OCI-M2 (cell line): ENCODE measurements around the gene GRIA4.
"Not testable (repeated sequence)": the region's sequence is repeated elsewhere in the genome, so short reads cannot be mapped to it uniquely, and the experiment has no call there.

Source experiments
- DNase-seq: peaks from one replicate; lab custom pipeline; 2025; ENCODE audit not compliant: unreplicated experiment; lab: John Stamatoyannopoulos, UW

GRIA4 gene

DNA sequence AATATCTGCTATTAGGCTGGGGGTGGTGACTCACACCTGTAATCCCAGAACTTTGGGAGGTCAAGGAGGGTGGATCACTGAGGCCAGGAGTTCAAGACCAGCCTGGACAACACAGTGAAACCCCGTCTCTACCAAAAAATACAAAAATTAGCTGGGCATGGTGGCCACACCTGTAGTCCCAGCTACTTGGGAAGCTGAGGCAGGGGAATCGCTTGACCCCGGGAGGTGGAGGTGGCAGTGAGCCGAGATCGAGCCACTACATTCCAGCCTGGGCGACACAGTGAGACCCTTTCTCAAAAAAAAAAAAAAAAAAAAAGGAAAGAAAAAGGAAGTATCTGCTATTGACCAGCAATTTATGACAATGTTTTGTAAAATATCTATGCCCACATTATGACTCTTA lies 176.0 kb downstream of the GRIA4 start:
- not testable (repeated sequence) for DNase-seq

DNA sequence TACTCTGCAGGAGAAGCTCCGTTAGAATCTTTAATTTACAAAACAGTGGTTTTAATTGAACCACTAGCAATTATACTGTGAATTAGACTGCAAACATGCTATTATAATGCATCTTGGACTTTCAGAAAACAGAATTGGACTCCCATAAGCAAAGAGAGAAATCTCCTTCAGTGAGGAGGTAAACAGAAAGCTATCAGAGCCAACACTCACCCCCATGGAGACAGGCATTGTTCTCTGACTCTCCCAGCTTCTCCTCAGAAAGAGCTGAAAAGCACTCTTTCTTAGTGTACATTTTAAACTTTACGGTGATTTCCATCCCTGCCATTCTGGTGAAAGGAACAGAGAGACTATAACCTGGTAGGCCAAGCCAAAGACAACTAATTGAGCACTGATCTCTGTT lies 176.9 kb downstream of the GRIA4 start:
- DNase-seq: no peak

DNA sequence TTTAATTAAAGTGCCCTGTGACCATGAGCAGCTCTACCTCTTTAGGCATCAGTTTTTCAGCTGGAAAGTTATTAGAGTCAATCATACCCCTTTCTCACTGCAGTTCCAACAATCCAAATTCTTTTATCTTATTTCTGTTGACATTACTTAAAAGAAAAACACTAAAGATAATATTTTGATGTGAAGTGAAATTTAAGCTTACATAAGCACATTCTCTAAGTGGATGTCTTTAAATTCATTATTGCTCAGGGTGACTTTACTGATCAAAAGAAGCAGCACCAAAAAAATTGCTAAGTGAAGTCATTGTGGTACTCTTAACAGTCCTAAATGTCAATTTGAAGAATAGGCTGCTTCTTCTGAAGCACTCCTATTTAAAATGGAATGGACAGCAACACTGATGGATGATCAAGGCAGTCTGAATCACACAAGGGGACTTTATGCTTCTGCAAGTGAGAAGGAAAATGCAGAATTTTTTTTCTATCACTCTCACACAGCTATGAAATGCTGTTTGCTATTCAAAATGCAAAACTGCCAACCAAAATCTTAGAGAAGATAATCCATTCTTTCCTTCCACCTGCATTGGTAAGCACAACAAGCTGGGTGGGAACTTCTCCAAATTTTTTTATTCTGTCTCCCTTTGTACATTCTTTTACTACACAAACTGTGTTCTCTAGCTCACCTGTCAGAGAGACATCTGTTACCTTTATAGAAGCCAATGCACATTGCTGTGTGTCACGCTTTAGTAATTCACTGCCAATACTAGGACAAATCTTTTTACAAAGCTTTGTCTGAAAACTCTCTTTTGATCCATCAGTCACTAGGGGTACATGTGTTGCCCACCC lies 179.9 kb downstream of the GRIA4 start:
- no peak for DNase-seq

DNA sequence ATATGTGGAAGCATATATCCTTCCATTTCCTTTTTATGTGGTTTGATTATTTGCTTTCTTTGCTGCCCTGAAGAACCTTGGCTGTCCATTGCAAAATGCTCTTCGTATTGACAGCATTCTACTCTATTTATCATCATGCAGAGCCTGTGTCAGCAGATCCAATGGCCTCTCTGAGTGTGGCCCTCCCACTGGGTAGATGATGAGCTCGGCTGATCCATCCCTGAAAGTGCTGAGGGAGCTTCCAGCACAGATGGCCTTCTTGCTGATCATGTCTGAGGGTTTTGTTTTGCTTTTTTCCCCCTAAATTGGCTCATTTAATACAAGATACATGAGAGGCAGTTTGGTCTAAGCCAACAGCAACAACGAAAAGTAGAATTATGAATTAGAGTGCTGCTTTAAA lies 181.0 kb downstream of the GRIA4 start:
- DNase-seq: no peak

DNA sequence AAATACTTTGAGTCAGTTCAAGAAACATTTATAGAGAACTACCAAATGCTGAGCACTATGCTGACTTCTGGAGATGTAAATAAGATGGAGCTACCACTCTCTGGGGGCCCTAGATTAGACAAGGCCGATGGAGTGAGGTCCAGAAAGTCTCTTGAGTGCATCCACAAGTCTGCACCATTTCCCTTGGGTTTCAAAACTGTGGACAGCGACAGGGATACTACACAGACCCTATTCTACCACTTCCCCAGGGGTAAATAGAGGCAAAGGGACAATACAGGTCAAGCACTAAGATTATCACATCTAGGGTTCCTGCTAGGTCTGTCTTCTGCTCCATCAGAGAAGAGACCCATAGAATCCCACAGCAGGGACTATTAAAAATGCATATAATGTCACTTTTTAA lies 183.2 kb downstream of the GRIA4 start:
- no peak for DNase-seq

DNA sequence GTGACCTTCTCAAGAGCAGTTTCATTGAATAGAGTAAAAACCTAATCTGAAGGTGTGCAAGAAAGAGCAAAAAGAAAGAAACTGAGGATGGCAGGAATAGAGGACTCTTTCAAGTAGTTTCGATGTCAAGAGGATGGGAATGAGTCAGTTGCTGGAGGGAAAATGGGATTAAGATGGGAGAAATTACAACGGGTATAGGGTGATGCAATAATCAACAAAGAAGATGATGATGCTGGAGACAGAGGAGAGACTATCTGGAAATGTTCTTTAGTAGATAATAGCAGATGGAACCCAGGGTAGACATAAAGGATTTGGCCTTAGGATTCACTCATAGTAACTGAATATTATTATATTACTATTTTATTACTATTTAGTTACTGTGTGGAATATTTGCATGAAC lies 189.4 kb downstream of the GRIA4 start:
- no peak for DNase-seq

DNA sequence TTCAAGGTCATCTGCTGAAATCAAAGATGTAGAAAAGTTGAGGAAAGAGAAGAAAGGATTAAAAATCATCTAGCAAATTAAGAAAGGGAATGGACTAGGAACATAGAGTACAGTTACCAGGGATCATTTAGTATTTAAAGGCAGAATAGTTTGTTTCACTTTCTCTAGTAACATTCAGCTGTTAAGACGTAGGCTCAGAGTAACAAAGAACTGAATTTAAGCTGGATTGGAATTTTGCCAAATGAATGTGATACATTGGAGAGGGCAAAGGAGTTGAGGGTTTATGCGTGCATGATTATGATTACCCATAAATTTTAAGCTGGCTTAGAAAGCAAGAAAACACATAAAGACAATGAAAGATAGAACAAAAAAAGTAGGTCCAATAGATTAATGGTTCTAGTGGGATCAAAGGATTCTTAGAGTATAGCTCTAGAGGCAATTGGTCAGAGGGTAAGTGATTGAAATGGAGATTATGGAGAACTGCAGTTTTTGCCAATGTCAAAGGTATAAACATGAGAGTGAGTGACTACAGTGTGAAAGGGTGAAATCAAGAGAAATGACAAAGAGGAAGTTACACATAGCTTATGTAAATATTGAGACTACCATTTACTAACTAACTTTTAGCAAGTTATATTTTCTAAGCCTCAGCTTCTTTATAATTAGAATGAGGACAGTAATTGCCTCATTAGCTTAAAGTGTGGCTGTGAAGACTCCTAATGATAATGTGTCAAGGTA lies 190.0 kb downstream of the GRIA4 start:
- no peak for DNase-seq

DNA sequence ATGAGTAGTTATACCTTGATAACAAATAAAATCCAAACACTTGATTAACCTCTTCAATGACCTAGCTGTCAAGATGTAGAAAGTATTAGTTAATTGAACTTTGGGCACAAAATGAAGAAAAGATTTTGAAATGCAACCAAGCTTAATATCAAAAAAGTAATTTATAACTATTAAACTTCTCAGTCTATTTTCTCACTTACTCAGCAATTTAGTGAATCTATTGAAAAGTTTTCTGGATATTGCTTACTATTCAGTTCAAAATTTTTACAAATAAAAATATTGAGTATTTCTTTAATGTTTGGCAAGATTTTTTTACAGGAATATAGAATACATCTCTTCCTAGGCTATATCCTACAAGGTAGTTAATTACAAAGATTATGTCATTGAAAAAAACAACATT lies 192.5 kb downstream of the GRIA4 start:
- DNase-seq: no peak

DNA sequence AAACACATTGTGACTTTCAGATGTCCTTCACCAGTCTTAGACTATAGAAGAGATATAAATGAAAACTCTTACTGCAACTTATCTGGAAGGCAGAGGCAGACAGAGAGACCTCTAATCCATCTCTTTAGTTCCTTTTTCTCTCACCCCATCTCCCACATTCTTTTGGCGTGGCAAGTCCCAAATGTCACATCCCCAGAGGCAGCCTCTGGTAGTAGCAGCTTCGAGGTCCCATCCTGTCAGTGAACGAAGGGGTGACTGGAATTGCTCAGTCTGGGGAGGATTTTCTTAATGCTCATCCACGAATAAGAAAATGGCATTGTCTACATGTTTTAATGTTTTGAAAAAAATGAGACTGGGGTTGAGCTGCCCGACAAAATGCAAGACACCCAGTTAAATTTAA lies 201.4 kb downstream of the GRIA4 start:
- no peak for DNase-seq

DNA sequence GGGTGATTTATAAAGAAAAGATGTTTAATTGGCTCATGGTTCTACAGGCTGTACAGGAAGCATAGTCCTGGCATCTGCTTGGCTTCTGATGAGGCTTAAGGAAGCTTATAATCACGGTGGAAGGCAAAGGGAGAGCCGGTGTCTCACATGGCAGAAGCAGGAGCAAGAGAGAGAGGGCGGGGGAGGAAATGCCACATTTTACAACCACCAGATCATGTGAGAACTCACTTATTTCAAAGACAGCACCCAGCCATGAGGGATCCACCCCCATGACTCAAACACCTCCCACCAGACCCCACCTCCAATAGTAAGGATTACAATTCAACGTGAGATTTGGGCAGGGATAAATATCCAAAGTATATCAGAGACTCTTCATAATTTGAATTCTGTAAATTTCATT lies 211.5 kb downstream of the GRIA4 start:
- no peak for DNase-seq

DNA sequence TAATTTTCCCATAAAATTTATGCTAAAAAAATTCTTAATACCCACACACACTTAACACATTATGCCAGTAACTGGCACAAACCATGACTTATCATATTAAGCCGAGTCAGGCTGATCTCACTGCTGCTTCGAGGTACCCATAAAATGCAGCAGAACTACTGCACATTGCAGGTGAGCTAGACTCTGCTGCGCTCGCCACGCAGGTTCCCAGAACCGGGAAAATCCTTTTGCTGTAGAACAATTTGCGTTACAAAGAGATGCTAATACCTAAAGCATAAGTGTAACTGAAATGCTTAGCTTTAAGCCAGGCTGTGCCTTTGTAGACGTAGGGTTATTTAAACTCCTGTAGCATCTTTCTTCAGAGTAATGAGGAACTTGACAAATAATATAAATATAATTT lies 211.9 kb downstream of the GRIA4 start:
- no peak for DNase-seq

DNA sequence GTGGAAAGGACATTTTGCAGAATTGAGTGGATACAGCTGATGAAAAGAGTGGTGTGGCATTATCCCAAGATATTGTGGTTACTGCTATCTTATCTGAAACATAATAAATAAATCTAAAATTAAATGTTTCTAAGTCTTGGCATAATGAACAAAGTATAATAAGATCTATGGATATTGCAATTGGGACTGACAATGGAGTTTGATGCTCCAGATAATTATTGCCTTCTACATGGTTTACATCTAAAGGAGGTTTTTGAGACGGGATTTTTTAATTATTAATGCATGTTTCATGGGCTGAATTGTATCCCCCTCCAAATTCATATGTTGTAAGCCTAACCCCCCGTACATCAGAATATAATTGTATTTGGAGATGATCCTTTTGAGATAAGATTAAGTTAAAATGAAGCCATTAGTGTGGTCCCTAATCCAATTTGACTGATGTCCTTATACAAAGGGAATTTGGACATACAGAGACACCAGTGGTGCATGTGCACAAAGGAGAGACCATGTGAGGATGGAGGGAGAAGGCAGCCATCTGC lies 213.7 kb downstream of the GRIA4 start:
- no peak for DNase-seq

DNA sequence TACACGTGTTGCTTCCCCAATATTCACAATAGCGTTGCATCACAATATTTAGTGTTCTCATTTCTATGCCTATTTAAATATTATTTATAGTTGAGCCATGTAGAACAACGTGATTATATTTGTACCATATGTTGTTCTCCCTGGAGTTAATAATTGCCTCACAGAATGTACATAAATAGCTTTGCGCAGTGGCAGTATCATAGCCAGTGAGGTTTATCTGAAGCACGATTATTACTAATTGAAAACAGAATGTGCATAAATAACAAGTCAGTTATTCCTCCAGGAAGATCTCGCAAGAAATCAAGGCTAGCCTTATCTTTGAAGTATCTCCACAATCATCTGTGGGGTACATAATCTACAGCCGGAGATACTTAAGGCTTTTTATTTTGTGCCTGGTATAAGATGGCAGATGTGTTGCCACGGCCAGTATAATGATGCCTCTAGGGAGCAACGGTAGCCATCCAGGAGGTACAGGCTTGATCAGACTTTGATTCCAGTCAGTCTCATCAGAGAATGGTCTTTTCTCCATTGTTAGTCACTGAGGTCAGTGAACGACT lies 214.7 kb downstream of the GRIA4 start:
- DNase-seq: no peak

DNA sequence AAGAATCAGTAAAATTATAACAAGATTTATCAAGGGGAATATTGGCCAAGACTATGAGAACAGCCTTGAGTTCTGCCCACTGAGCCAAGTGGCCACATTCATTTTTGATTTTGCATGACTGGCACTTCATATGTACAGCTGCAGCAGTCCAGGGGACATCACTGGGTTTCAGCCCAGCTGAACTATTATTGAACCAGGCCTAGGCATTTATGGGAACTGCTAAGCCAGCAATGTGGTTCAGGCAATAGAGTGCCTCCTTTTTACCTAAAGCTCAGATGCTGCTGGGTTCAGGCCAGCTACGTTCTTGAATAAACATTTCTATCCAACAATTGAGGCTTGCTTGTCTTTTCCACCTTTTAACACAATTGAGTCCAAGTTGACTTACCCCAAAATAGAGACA lies 215.3 kb downstream of the GRIA4 start:
- no peak for DNase-seq

DNA sequence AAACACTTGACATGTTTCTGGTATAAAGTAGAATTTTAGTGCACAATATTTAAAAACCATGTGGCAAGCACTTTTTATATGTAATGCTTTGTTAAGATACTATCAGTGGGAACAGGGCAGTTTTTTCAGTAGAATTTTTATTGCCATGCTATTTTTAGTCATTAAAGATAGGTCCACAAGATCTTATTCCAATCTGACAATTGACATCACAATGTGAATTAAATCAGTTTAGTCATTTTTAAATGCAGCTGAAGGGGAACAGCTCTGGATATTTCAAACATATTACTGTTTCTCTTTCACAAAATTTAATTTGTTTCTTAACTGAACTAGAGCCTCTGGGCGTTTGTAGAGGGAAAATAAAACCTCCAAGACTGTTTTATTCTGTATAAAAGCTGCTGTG lies 218.0 kb downstream of the GRIA4 start:
- DNase-seq: no peak

DNA sequence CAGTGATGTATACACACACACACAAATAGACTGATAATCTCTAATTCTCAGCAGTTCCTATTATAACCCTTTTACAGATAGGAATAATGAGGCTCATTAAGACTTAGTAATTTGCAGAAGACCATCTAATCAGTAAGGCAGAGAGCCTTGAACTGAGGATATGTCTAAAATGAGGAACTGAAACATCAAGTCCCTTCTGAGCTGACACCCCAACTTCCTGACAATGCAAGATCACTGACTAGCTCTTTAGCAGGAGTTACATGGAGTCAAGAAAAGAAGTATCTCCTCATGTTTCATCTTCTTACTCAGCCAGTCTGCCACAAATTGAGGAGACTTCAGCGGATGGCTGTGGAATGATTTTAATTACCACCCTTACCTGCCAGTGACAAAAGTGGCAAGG lies 219.2 kb downstream of the GRIA4 start:
- DNase-seq: no peak

DNA sequence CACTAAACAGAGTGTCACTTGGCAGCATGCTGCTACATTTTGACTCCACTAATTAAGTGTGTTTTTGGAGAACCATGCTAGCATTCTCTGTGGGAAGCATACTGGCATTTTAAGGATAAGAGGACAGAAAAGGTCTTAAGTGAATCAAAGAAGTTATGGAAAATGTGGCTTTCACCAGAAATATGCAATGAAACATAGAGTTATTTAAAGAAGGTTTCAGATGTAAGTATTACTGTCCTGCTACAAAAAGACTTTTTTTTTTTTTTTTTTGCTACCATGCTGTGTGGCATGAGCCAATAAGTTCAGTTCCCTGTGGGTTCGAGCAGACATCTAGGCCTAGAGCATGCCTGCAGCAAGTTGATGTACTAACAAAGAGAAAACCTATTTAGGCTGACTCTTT lies 224.6 kb downstream of the GRIA4 start:
- DNase-seq: no peak

DNA sequence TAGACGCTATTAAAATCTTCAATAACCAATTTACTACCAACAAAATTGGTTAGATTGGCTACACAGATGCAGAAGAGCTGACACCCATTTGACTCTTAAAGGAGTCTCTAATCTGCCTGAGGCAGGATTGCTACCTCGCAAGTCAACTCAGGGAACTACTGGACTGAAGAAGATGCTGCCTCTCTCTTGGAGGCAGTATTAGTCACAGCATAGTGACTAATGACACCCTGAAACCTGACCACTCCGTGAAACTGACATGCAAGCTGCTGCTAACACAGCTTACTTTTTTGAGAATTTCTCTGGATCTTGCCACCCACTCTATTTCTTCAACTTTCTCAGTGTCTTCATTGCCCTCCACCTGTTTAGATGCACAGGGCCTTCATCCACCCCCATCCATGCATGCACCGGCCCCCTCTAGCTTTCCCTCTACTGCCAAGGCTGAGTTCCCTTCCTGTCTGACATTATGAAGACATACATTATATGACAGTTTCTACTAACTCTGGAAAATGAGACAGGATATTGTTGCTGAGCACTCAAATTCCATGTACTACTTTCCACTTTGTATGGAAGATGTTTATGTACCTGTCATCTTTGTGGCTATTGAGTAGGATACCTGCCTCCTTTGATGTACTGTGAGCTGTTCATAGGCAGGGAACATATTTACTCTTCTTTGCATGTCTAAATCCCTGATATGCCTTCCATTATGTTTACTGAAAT lies 229.0 kb downstream of the GRIA4 start:
- DNase-seq: no peak

DNA sequence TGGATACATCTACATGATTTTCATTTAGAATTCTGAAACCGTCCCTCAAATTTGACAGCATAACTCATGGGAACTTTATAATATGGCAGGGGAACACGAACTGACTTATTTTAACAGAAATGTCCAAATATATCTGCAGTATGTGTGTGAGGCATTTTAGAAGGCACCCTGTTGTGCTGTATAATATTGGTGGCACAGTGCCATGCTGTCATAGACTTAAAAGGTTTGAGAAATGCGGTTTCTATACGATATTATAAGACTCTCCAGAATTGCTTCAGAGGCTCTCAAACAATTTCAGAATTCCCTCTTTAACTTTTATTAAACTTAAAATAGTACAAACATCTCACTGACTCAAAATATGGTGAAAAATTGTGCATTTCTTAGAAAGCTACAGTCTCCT lies 230.5 kb downstream of the GRIA4 start:
- DNase-seq: no peak

DNA sequence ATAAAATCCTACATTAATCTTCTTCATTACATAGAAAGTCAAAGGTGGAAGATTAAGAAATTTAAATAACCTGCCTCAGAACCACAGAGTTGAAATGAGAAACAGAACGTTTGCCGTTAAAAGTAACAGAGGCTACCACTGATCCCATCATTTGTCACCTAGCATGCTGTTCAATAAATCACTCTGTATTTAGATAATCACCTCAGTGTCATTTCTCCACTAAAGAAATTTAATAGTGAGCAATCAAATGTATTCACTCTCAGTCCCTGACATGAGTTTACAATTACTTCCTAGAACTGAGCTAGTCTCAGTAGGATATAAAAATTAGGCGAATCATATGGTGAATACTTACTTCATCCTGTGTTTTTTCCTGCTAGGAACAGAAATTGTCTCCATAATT lies 242.5 kb downstream of the GRIA4 start:
- DNase-seq: no peak

DNA sequence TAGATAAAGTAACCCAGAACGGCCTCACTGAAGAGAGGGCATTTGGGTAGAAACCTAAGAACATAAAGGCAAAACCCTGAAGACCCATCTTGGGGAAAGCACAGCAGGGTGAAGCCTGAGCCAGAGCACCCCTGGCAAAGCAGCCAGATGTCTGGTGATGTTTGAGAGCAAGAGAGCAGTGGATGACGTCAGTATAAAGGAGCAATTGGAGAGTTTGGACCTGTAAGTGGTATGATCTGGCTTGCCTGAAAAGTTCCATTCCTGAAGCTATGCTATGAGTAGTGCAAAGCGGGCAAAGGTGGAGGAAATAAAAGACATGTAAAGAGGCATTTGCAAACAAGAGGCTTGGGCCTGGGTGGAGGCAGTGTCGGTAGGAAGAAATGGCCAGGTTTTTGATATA lies 244.4 kb downstream of the GRIA4 start:
- no peak for DNase-seq
